HG03342 (cell line): ENCODE measurements around the gene COL1A2.

Experiments
- ATAC-seq: cut with Tn5 transposase; IDR thresholded peaks from one replicate; pipeline ENCODE4 v1.9.1; 2021; ENCODE audit warnings: mild to moderate bottlenecking, moderate library complexity; ENCODE audit not compliant: unreplicated experiment

COL1A2 gene

DNA sequence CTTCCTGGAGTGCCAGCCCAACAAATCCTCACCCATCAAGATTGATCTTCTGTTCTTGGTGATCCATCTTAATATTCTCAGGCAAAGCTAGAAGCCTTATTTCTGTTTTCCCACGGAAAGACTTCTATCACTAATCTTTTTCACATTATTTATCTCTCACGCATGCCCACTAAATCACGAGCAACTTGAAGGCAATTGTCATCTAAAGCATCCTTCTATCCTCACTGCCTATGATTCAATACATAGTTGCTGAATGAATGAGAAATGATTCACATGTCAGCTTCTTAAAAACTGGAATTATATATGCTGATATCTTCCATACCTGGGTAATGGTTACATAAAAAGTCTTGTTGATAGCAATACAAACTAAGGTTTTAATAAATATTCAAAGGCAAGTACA, 12.6 kb upstream of the COL1A2 start:
- no peak for ATAC-seq

DNA sequence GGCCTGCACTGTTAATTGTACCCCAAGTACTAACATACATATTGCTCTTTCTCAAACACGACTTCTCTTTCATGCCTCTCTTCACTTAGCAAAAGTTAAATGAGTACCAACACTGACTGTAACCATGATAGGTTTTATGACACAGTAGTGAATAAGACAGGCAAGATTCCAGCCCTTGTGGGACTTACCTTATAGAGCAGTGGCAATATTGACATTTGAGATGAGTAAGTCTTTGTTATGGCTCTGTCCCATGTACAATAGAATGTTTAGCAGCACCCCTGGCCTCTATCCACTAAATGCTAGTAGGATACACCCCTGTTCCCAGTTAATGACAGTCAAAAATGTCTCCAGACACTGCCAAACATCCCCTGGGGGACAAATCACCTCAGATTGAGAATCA, 11.9 kb upstream of the COL1A2 start:
- no peak for ATAC-seq

DNA sequence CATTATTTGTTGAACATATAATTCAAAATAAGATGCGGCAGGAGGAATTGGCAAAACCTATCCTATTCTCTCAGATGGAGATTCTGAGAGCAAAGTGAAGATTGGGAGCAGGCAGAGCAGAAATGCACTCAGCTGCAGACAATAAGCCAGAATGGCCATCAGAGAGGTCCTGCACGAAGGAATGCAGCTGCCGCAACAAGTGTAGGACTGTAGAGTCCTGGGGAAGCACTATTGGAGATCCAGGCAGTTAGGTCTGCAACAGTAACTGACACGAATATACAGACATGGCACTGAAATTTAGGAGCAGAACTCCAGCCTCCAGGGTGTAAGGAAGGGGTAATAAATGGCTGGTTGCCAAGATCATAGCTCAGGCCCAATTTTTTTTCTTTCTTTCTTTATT, 10.4 kb upstream of the COL1A2 start:
- no peak for ATAC-seq

DNA sequence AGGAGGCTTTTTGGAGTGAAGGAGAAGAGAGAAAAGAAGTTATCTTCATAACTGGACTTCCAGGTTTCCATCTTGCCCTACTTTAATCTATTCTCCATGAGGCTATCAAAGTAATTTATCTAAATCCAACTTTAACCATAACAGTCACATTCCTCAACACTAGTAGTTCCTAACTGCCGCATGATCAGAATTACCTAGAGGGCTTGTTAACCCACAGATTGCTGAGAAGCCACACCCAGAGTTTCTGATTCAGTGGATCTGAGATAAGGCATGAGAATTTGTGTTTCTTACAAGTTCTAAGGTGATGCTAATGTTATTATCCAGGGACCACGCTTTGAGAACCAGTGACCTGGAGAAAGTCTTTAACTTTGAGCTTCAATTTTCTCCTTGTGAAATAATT, 8.3 kb upstream of the COL1A2 start:
- ATAC-seq, result no peak

DNA sequence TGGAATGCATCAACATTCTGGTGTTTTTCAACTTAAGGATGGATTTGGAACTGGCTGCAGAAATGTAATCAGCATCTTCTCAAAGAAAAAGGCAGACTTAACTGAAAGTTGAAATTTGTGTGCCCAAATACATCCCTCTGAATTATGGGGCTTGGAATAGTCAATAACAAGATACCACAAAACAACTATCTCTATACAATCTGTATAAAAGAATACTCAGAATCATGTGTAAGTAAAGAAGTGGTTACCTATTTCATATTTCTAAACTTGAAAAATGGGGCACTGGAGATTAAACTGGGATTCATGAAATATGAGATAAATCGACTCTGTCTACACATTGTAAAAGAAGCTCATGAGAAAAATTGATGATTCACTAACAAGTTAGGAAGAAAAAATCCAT, 6.2 kb upstream of the COL1A2 start:
- no peak for ATAC-seq

DNA sequence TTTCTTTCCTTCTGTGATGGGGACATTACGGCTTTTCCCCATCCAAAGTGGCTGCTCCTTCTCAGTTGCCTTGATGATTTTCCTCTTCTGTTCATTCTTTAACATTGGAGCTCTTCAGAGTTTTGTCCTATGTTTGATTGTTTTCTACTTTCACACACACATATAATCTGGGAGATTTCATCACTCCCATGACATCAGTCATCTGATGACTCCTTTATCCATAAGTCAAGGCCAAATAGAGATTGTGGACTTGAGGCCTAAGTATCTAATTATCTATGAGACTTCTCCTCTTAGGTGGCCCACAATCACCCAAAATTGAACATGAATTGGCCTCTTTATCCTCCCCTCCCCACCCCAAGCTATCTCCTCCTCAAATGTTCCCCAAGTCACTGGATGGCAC, 5.3 kb upstream of the COL1A2 start:
- ATAC-seq, result no peak

DNA sequence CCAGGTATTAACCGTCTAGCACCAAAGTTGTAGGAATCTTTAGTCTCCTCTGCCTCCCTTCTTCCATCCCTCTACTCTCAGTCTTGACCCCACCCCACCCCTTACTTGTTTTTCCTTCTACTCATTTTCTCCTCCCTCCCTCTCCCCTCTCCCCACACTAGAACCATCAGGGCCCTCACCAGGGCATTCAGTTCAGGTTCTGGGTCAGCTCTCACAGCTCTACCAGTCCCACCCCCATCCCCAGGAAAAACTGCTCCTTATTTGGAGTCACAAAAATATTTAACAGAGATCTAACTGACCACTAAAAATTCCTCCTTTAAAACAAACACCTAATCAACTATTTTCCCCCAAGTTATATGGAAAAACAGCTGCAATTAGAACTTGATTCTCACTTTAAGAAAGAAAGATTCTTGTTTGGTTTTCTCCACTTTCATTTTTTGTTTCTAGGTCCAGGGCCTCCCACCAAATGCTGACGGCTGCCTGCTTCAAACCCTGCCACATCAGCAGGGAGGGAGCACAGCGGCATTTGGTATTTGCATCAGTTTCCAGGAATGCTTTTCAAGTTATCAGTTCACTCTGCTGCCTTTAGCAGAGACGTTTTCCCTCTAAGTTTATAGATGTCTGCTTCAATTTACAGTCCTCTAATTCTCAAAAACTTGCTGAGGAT, 2.8 kb upstream of the COL1A2 start:
- no peak for ATAC-seq

DNA sequence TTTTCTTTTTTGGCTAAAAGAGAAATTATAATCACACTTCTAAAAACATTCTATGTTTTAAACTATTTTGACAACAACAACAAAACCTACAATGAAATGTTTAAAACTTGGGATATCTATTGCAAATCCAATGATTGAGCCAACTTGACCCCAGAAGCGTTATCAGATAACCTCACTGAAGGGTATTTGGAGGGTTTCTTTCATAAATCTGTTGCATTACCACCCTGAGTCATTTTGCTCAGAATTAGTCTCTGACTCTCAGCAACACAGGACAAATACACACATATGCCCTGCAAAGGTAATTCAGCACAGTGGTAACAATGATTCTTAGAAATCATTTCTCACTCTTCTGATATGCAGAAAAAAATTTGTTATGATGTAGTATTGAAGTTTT, 2.3 kb upstream of the COL1A2 start:
- no peak for ATAC-seq

DNA sequence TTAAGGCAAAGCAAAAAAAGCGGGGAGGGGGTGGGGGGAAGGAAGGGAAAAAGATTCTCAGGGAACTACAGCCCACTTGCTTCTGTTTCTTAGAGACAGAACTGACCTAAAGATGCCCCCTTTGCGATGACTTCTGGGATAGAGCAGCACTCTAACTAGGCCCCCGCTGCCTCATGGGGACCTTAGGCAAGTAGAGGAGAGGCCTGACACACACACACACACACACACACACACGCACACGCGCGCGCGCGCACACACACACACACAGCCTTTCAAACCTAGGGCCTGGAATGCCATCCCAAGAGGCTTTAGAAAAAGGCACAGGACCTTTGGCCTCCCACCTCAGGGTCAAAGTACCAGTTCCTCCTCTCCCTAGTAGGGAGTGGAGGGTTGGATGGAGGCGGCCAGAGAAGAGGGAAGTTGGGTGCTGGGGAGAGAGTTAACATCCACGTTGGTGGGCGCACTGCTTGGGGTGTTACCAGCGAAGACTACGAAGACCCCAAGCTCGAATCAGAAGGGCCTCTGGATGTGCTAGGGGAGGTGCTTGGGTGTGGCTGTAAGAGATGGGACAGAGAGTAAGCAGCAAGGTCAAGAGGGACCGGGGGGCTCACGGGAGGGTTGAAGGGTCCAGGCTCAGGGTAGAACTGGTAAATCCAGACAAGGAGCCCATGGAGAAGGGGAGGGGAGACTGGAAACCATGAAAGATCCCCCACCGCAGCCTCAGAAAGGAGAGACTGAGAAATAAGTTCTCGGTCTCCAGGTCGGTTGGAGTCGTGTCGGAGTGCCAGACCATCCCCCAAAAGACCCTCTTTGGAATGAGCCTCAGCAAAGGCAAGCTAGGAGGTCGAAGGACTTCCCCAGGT, 1.2 kb upstream of the COL1A2 start:
- no peak for ATAC-seq

DNA sequence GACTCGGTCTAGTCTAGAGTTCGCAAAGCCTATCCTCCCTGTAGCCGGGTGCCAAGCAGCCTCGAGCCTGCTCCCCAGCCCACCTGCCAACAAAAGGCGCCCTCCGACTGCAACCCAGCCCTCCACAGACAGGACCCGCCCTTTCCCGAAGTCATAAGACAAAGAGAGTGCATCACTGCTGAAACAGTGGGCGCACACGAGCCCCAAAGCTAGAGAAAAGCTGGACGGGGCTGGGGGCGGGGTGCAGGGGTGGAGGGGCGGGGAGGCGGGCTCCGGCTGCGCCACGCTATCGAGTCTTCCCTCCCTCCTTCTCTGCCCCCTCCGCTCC, 622 bp upstream of the COL1A2 start:
- ATAC-seq, result no peak

DNA sequence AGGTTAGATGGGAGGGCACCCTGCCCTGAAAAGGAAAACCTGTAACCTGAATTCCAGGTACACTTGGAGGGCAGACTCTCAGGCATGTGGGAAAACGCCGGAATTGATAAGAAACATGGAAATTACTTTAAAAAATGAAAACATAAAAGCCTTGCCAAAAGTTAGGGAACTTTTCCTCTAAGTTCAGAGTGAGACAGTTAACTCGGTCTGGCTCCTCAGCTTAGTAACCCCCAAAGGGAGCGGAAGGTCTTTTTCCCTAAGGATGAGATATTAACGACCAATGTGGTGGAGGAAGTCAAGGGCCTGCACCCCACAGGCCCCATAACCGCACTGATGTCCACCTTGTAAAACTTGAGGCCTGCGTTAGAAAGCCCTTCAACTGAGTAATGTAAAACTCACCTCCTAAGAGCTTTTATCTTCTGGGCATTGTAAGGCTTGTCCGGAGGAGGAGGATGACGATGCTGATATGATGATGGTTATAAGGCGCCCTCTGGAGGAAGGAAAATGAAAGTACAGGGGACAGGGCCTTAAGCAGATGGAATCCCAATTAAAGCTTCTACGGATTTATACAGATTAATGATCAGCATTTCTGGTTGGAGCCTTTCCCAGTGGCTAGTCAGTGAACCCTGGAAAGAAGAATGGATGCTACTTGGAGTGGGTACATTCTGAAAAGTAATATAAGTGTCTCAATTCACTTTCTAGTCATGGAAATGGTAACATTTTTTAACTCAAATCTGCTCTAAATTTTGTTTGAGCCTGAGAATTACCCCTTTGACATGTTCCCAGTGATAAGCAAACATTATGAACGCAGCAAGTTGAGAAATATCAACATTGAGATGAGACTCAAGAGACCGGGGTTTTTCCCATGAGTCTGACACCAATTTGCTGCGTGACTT, 694 bp downstream of the COL1A2 start:
- peak; percentile 98 for ATAC-seq

DNA sequence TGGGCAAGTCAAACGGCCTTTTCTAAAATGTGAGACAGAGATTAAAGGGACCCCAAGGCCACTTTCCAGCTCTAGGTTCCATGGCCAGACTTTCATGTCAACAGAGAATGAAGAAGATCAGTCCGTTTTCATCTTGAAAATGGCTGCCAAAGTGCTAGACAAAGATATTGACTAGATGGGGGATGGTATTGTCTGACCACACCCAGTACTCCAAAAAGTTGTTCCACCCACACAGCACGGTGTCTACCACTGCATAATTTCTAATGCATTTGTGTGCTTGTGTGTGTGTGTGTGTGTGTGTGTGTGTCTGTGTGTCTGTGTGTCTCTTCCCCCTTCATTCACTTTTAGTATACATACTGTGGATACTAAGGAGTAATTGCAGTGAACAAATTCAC, 1.3 kb downstream of the COL1A2 start:
- ATAC-seq, result no peak

DNA sequence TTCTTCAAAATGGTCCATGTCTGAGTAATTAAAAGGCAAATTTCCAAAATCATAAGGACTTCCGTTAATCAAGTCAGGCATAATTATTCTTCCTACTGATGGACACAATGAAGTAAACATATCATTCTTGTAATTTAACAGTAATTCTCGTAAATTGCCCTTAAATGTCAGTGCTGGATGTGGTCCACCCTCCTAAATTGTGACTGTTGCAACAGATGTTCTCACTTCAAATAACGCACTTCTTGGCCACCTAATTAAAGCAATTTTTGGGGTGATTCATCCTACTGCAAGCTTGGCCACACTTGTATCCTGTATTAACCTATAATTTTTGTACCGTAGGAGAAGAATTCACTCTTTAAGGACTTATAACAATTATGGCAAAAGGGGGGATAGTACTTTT, 1.9 kb downstream of the COL1A2 start:
- ATAC-seq, result no peak

DNA sequence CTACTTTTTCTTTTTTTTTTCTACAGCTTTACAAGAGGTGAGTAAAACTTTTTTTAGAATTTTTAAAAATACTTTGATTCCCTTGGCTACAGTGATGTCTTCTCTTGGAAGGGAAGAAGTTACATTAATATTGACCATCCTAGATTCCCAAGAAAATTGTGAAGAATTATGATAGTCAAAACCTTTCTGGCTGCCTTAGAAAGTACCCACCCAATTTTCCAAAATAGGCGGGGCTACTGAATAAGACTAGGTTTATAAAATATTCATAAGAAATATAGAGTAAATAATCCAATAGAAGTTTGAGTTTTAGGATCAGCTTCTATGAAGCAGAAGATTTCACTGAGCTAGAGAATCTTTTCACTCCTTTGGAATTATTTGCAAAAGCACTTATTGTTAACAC, 3.0 kb downstream of the COL1A2 start:
- no peak for ATAC-seq

DNA sequence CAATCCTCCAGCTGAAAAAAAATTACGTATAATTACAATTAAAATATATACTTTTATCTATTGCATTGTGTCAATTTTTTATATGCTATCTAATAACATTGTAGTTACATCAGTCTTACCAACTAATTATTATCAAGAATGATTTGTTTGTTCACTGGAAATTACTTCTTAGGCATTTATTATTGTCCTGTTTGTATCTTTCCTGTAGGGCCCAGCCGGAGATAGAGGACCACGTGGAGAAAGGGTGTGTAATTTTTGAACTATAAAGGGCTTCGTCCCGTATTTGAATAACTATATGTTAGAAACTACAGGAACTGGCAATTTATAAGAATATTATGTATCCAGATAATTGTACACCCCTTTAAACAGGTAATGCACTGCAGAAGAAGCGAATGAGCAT, 4.1 kb downstream of the COL1A2 start:
- ATAC-seq, result no peak

DNA sequence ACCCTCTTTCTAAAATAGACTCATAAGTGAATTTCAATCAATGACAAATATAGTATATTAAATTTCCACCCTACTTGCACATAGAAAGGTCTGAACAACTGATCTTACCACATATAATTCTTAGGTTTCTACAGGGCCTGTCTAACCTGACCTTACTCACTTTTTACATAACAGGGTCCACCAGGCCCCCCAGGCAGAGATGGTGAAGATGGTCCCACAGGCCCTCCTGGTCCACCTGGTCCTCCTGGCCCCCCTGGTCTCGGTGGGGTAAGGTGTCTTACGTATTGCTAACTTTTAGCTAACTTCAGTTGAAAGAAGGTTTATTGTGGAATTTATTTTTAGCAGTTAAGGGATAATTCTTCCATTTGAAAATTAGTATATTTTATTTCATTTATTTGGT, 5.3 kb downstream of the COL1A2 start:
- no peak for ATAC-seq

DNA sequence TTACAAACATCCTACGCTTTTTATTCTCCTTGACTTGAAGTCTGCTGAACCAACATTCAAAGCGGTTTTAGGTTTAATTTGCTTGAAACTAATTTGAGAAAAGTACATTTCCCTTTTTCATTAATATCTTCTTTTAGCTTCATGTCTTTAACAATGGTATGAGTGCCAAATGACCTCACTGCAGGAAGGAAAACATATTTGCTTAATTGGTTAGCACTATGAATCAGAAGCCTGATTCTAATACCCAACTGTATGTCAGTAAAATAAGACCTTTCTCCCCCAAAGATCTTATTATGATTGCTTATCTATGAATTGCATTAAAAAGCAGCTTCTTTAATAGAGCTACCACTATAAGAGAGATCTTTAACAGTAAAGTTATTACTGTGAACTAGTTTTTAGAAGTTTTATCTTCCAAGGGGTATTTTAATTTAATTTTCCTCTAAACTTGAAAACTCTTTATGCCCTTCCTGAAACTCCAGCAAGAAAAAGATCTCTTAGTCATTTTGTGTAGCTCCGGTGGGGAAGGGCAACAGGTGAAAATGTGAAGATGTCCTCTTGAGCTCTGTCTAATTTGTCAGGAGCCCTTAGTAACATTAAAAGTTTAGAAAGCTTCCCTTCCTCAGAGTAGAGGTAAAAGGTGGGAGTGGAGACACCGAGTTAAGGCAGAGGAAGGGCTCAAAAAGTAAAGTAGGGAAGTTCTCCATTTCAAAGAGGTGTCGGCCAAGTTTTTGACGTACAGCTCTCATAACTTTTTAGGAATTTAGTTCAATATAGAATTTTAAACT, 6.1 kb downstream of the COL1A2 start:
- ATAC-seq, result no peak

DNA sequence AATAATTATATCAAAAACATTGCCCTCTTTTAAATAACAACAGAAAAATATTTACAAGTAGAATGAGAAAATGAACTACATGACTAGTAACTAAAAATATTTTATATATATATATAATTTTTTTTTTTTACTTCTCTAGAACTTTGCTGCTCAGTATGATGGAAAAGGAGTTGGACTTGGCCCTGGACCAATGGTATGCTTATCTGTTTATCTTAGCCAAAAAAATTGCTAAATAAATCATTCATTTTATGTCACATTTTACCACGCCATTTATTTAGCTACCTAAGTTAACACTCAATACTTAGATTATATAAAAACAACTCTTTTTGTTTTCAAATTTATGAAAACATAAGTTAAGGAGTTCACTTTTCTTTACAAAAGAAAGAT, 6.7 kb downstream of the COL1A2 start:
- no peak for ATAC-seq

DNA sequence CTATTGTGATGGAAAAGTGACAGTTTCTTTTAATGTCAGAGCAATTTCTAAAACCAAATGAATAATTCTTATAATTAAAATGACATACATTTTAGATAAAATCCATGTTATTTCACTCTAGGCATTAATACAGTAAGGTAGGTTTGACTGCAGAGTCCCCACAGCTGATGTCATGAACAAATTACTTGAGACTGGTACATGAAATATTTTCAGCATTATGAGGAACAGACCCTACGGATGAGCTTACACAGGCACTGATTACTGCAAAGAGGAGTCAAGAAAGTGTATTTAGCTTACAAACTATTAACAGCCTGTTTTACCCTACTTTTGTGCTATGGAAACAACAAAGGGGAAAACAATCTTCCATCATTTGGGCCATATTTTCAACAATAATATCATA, 8.9 kb downstream of the COL1A2 start:
- ATAC-seq, result no peak

DNA sequence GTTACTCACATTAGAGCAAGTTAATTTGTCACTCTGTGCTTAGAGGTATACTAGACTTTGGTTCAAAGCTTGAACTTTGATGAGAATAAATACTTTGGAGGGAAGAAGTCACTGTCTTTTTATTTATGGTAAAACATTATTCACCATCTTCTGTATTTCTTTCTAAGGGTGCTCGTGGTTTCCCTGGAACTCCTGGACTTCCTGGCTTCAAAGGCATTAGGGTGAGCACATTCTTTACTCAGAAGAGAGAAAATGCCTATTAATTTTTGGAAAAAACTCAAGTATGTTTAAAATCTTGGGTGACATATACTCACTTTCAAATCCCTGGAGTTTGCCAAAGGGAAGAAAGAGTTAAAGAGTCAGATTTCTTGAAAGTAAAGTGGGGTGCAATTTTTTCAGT, 10.8 kb downstream of the COL1A2 start:
- ATAC-seq, result no peak

DNA sequence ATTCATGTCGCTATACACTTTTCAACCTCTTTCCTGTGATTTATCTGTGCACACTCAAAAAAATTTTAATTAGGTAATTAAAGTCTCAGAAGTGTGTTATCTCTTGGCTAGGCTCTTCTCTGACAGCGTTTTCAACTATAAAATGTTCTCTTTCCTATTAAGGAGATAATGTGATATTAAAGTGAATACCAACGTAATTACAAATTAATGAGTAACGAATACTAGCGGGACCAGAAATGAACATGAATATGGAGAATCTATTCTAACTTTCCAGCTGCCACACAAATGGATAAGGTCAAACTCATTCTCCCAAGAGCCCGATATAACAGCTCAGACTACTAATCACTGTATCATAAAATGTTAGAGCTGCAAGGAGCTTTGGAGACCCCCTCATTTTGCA, 12.0 kb downstream of the COL1A2 start:
- no peak for ATAC-seq
